IPS-18a (cell line): ENCODE results near the gene TENT4A.

Experiments used
- H3K27ac ChIP-seq: one replicate; pipeline ENCODE4 v1.5.1; 2013; ENCODE audit warnings: low read length
- H3K27me3 ChIP-seq: one replicate; pipeline ENCODE4 v1.6.1; 2013; ENCODE audit warnings: mild to moderate bottlenecking, low read length; ENCODE audit not compliant: control insufficient read depth, insufficient read depth
- H3K36me3 ChIP-seq: one replicate; pipeline ENCODE4 v1.6.1; 2013; ENCODE audit warnings: low read depth, low read length; ENCODE audit not compliant: control insufficient read depth
- H3K4me1 ChIP-seq: one replicate; pipeline ENCODE4 v1.6.1; 2013; ENCODE audit warnings: low read depth, low read length; ENCODE audit not compliant: control insufficient read depth
- H3K4me3 ChIP-seq: one replicate; pipeline ENCODE4 v1.5.1; 2013; ENCODE audit warnings: low read length
- H3K9ac ChIP-seq: one replicate; pipeline ENCODE4 v1.6.1; 2013; ENCODE audit warnings: mild to moderate bottlenecking, low read length, moderate library complexity
- H3K9me3 ChIP-seq: one replicate; pipeline ENCODE4 v1.6.1; 2013; ENCODE audit warnings: low read depth, low read length; ENCODE audit not compliant: control insufficient read depth

TENT4A gene

DNA sequence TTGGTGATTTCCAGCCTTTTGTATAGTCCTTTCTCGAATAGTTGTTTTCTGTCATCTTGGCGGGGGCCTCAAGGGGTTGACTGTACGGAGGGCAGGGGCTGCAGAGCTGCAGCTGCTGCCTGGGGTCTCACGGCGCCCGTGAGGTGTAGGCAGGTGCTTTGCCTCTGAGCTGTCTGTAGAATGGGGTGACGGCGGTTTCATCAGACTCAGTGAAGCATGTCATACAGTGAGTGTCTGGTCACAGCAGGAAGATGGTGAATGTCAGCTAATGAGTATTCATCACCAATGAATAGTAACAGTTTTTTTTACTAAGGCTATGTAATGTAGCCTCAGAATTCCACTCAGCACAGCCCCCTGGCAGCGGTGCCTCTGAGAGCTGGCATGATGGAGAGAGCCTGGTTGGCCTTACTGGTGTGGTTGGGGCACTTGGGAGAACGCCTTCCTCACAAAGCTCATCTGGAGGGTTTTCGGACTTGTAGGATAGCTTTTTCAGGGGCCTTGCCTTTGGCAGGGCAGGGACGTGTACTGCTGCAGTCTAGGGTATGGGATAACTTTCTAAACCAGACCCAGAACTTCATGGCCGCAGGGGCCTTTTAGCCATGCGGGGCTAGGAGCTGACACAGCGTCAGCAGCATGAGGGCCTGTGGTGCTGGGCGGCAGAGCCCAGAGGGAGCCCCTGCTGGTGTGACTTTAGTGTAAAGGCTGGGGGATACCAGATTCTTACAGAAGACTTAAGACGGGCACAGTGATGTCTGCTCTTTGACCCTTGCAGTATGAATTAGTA, 15.0 kb downstream of the TENT4A start:
- peaks cover 12% of the 10 kb centered on the region for H3K4me1 ChIP-seq
- H3K27me3 ChIP-seq = no peaks in the 10 kb centered on the region
- H3K36me3 ChIP-seq = no peaks in the 10 kb centered on the region
- no peak overlapping the region for H3K9ac ChIP-seq
- H3K4me3 ChIP-seq = no peak overlapping the region
- H3K27ac ChIP-seq = no peak overlapping the region
- H3K9me3 ChIP-seq = no peaks in the 10 kb centered on the region

DNA sequence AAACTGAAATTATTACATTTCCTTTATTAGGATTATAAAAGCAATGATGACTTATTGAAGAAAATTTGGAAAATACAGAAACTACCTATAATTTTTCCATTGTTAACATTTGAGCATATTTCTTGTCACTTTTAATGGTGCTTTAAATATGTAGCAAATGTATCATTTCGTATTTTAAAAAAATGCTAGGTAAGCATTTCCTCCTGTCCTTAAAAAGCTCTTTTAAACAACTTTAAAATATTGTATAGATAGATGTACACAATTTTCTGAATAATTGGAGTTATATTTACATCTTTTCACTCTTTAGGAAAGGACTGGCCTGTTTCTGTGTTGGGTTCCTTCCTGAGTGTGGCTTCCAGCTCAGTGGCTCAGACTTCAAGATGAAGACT, 15.6 kb downstream of the TENT4A start:
- Histone ChIP-seq H3K9me3 (no peaks in the 10 kb centered on the region), H3K4me1 (peaks cover 12% of the 10 kb centered on the region), H3K36me3 (no peaks in the 10 kb centered on the region), H3K27ac (no peak overlapping the region), H3K9ac (no peak overlapping the region), H3K27me3 (no peaks in the 10 kb centered on the region), H3K4me3 (no peak overlapping the region)

DNA sequence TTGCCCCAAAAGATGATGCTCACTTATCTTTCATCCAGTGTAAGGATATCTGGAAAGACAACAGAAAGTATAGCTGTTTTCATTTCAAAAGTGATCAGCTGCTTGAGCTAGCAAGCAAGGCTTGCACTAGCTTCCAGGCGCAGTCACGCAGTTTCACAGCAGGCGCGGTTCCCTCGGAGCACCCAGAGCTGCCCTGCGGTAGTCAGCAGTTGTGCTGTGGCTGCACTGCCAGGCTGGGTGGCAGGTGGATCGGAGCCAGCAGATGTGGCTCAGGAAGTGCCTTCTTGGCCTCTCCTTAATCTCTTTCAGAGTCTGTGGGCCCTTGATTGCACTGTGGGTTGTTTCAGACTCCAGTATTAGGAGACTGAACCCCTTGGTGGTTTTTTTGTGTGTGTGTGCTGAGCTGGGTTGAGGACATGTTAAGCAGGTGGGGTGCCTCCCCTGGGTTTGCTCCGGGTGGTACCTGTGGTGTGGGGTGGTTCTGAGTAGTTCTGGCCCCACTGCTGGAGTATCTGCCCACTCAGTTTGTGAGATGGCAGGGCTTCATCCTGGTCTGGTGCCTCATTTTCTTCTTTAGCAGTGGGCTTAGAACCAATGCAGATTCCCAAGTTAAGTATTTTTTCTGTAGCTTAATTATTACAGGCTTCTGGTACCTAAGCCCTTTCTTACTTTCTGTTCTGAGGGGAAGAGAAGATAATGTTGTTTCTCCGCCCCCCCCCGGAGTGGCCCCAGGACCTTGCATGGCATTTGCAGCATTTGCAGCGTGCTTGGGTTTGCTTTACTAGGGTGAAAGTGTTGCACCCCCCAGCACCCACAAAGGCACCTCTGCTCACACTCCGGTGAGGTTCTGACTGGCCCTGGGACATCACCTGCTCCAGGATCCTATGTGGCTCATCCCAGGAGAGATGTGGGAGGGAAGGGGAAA, 16.4 kb downstream of the TENT4A start:
- Histone ChIP-seq H3K27me3 (no peaks in the 10 kb centered on the region), H3K9ac (no peak overlapping the region), H3K4me3 (no peak overlapping the region), H3K4me1 (peaks cover 12% of the 10 kb centered on the region), H3K27ac (no peak overlapping the region), H3K36me3 (no peaks in the 10 kb centered on the region), H3K9me3 (no peaks in the 10 kb centered on the region)

DNA sequence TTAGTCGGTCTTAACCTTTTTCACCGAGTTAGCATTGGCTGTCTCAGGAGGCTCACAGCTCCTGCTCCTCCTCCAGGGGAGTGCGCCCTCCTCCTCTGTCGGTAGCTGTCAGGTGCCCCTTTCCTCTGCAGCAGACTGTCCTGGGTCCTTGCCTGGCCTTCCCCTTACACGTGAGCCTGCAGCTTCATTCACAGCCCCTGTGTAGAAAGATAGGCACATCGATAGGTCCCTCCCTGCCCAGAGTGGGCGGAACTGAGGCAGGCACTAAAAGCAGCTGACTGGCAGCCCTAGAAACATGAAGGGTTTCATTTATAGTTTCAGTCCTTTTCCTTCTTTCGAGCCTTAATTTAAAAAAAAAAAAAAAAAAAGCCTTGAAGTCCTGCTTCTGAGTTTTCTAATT, 17.2 kb downstream of the TENT4A start:
- no peak overlapping the region for H3K9ac ChIP-seq
- H3K27ac ChIP-seq = no peak overlapping the region
- H3K9me3 ChIP-seq = no peaks in the 10 kb centered on the region
- H3K4me1 ChIP-seq = peaks cover 12% of the 10 kb centered on the region
- no peak overlapping the region for H3K4me3 ChIP-seq
- H3K27me3 ChIP-seq = no peaks in the 10 kb centered on the region
- no peaks in the 10 kb centered on the region for H3K36me3 ChIP-seq

DNA sequence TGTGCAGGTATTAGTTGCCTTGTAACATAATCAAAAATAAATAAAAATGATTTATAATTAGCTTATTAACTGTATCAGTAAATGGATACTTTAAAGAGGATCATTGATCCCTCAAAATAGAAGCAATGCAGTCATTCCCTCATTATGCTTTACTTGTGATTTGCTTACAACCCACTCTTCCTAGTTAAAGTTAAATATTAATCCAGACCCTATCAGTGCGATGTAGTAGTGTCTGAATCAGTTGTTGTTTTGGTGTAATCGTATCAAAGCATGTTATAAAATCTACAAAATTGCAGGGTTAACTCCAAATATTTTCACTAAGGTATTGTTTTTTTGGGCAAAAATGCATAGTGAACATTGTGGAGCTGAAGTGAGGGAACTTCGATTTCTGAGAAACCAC, 17.6 kb downstream of the TENT4A start:
- no peaks in the 10 kb centered on the region for H3K9me3 ChIP-seq
- peaks cover 12% of the 10 kb centered on the region for H3K4me1 ChIP-seq

DNA sequence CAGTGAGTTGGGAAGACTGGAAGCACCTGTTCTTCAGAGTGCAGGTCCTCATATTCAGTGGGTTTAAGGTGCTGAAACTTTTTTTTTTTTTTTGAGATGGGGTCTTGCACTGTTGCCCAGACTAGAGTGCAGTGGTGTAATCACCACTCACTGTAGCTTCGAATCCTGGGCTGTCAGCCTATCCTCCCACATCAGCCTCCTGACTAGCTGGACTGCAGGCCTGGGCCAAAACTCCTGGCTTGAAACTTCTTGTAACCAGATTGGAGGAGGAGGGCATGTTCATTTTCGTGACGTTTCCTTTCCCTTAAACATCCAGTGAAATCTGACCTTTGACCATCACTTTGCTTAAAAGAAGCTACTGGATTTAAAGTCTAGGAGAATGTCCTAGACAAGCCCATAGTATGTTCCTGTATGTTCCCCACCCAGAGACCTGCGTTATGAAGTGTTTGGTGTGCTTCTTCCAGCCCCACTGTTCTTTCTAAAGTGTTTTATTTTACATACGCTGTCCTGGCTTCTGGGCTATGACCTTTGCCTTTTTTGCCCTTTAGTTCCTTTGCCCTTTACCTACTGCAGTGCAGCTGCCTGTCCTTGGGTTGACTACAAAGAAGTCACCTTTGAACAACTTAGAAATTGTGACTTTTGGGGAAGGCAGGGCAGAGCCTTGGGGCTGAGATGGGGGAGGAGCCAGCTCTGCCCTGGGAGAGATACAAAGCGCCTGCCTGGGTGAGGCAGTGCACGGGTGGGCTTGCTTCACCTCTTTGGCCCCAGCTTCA, 18.4 kb downstream of the TENT4A start:
- Histone ChIP-seq H3K27ac (no peak overlapping the region), H3K9ac (no peak overlapping the region), H3K4me3 (no peak overlapping the region), H3K27me3 (no peaks in the 10 kb centered on the region), H3K4me1 (peaks cover 12% of the 10 kb centered on the region), H3K9me3 (no peaks in the 10 kb centered on the region), H3K36me3 (no peaks in the 10 kb centered on the region)

More for the DNA sequence above, 17.6 kb downstream of the TENT4A start:
- Histone ChIP-seq H3K9ac (no peak overlapping the region), H3K36me3 (no peaks in the 10 kb centered on the region), H3K4me3 (no peak overlapping the region), H3K27me3 (no peaks in the 10 kb centered on the region), H3K27ac (no peak overlapping the region)

DNA sequence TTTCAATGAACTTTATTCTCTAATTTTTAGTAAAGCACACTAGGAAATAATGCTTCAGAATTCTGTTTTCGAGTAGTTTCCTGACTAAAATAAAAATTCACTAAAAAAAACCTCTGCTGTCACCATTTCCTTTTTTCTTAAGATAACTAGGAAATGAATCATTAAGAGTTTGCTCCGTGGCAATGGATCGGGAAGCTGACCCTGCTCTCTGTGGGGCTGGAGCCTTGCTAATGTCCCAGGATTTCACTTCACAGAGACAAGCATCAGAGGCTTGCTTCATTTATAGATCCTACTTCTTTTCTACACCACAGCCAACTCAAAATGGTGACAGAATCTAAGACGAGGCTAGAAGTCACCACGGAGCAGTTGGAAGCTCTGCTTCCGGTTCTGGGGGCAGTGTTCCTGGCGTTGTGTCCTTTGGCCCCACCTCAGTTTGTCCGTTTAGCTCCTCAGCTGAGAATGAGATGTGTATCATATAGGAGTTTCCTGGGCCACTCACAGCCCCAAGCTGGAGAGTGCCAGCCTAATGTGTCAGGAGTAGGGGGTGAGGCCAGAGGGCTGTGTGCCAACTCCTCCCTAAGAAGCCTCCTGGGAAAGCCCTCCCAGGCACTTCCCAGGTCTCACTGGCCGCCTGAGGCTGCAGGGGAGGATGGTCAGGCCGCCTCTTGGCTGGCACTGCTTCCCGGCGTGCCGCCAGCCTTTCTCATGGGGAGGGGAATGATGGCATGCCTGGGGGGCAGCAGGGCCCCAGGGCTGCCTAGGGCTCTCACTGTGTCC, 19.6 kb downstream of the TENT4A start:
- Histone ChIP-seq H3K4me3 (no peak overlapping the region), H3K9ac (no peak overlapping the region), H3K27me3 (no peaks in the 10 kb centered on the region), H3K27ac (no peak overlapping the region), H3K36me3 (peaks cover 4% of the 10 kb centered on the region), H3K9me3 (no peaks in the 10 kb centered on the region), H3K4me1 (peaks cover 11% of the 10 kb centered on the region)

DNA sequence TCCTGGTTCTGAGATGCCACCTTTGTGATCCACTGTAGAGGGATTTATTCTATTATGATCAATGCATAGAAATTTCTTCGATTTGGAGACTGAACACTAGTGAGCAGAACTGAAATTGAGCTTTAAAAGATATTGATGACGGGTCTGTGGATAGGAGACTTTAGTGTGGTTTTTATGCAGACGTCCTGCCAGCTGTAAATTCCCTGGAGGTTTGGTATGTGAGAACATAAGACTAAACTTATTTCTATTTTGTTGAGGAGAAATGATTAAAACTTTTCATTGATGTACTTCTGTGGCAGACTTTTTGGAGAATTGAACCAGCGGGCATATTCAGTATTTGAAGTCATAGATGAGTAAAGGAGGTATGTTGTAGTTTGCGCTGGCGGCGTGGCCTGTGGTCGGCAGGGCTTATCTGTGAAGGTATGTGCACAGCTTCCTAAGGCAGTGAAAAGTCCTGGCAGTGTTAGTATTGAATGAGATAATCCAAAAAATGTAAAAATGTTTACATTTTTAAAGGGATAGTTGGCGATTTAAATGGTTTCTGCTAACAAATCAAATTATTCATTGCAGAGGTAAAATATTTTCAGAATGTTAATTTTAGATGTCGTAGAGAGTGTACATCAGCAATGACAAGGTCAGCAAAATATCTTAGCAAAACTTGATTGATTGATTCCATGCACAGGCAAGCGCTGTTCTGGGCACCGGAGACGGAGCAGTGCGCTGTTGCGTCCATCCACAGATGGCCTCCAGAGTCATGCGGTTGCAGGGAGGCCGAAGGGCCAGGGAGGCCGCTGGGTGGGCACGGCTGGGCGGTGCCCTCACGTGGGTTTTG, 20.4 kb downstream of the TENT4A start:
- peaks cover 4% of the 10 kb centered on the region for H3K4me1 ChIP-seq
- no peak overlapping the region for H3K27ac ChIP-seq
- H3K27me3 ChIP-seq = no peaks in the 10 kb centered on the region
- H3K9ac ChIP-seq = no peak overlapping the region
- peaks cover 4% of the 10 kb centered on the region for H3K36me3 ChIP-seq
- no peaks in the 10 kb centered on the region for H3K9me3 ChIP-seq
- no peak overlapping the region for H3K4me3 ChIP-seq

DNA sequence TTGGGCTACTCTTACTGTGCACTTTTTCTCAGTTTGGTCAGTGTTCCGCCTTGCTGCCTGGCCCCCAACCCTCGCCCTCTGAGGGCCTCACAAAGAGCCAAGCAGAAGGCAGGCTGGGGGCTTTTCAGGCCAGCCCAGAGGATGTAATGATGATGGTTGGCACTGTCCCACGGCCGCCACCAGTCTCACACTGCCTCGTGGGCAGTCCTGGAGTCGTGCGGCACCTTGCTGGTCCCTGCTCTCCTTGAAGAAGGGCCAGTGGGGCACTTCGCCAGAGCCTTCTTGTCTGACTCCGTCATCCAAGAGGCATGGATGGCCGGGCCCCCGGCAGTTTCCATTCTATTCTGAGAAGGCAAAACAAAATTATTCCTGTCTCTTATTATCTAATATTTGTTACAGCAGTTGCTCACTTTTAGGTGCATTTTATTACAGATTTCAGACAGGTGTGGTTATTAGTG, 21.0 kb downstream of the TENT4A start:
- Histone ChIP-seq H3K4me1 (peaks cover 3% of the 10 kb centered on the region), H3K36me3 (peaks cover 9% of the 10 kb centered on the region), H3K9ac (no peak overlapping the region), H3K9me3 (no peaks in the 10 kb centered on the region), H3K4me3 (no peak overlapping the region), H3K27ac (no peak overlapping the region), H3K27me3 (no peaks in the 10 kb centered on the region)

DNA sequence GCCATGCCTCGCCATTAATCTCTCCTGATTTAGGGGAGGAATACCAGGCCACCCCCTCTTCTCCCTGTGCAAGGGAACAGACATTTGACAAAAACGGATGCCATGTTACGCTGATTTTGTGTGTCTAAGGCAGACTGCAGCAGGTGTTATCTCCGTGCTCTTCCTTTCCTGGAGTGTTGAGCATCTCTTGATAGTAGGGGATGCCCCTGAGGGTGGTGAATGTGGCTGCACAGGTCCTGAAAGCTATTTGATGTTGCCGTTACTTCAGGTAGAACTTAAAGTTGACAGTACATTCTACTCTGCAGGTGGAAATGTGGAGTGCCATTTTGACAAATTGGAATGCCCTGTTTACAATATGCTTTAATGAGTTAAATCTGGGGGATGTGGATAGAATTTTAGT, 21.5 kb downstream of the TENT4A start:
- no peak overlapping the region for H3K4me3 ChIP-seq
- H3K9me3 ChIP-seq = no peaks in the 10 kb centered on the region
- H3K36me3 ChIP-seq = peaks cover 14% of the 10 kb centered on the region

More for the DNA sequence above, 21.5 kb downstream of the TENT4A start:
- Histone ChIP-seq H3K9ac (no peak overlapping the region), H3K4me1 (peaks cover 3% of the 10 kb centered on the region), H3K27ac (no peak overlapping the region), H3K27me3 (no peaks in the 10 kb centered on the region)
